ENCODE results near the gene LRRC38. TPM values are rescaled to one million over a fixed set of nuclear protein-coding genes. Genes with fewer than 3 reads are reported as not detected.

Gene LRRC38
- total RNA-seq, 1 donor from 2014 or later = not detected

DNA sequence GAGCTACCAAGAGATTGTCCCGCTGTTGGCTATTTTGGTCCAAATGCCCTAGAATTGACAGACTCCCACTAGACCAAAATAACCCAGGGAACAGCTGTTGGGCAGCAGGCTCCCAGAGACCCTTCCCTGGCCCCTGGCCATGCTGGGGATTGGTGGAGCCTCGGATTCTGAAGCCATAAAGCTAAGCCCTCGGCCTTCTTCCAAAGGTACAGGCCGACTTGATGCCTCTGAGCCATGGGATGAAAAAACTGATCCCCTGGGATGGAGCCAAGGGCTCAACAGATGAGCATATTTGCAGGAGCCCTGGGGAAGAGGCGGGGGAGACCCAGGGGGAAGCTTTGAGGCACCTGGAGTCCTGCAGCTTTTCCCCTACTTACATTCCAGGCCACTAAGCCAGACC lies 1.0 kb upstream of the LRRC38 start:
- H3K4me3 ChIP-seq (ENCODE audit: low read depth, low read length) = no peak overlapping the region
- peaks cover 11% of the 10 kb centered on the region for H3K27me3 ChIP-seq (ENCODE audit: control insufficient read depth, insufficient read depth, low read length)
- DNase-seq (ENCODE audit: low read depth) = no peak
- no peak for FAIRE-seq
- H3K36me3 ChIP-seq (ENCODE audit: control insufficient read depth, insufficient read depth, low read length) = no peaks in the 10 kb centered on the region
- TF ChIP-seq CTCF (IDR thresholded peaks at IDR 0.05; ENCODE audit: insufficient read depth, low read length, severe bottlenecking) = no peak

DNA sequence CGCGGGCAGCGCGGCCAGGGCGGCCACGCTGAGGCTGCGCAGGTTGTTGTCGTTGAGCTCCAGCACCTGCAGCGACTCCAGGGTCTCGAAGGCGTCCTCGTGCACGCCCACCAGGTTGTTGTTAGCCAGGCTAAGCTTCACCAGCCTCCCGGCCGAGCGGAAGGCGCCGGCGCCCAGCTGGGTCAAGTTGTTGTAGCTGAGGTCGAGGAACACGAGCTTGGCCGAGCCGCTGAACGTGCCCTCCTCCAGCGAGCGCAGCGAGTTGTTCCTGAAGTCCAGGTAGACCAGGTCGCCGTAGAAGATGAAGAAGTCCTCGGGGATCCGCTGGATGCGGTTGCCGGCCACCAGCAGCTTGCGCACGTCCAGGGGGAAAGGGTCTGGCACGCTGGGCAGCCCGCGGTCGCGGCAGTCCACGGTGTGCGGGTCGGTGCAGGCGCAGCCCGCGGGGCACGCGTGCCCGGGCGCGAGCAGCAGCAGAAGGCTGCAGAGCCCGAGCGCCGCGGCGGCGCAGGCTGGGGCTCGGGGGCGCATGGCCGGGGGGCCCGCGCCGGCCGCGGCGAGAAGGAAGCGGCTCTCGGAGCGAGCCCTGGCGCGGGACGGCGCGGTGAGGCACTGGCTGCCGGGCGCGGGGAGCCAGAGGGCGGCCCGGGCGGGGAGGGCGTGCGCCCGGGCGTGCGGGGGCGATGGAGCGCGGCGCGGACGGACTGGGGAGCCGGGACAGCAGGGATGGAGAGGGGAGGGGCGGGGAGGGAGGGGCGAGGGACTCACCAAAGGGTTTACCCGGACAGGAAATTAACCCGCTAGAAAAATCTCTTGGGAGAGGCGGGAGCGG lies 524 bp downstream of the LRRC38 start:
- H3K27me3 ChIP-seq (ENCODE audit: control insufficient read depth, insufficient read depth, low read length) = peaks cover 11% of the 10 kb centered on the region
- no peaks in the 10 kb centered on the region for H3K36me3 ChIP-seq (ENCODE audit: control insufficient read depth, insufficient read depth, low read length)
- DNase-seq (ENCODE audit: low read depth) (no peak), FAIRE-seq (no peak)
- no peak overlapping the region for H3K4me3 ChIP-seq (ENCODE audit: low read depth, low read length)
- TF ChIP-seq CTCF (IDR thresholded peaks at IDR 0.05; ENCODE audit: insufficient read depth, low read length, severe bottlenecking) = no peak

- DNase-seq (ENCODE audit: low read depth) = no peak
- TF ChIP-seq CTCF (IDR thresholded peaks at IDR 0.05; ENCODE audit: insufficient read depth, low read length, severe bottlenecking) = no peak
- FAIRE-seq = no peak
- peaks cover 11% of the 10 kb centered on the region for H3K27me3 ChIP-seq (ENCODE audit: control insufficient read depth, insufficient read depth, low read length)
- no peaks in the 10 kb centered on the region for H3K36me3 ChIP-seq (ENCODE audit: control insufficient read depth, insufficient read depth, low read length)
- no peak overlapping the region for H3K4me3 ChIP-seq (ENCODE audit: low read depth, low read length)
Measured at GRCh38 chr1:13512472-13512871, 1.3 kb downstream of the LRRC38 start.

GRCh38 chr1:13510499-13510898 lies 3.3 kb downstream of the LRRC38 start:
- Histone ChIP-seq H3K27me3 (ENCODE audit: control insufficient read depth, insufficient read depth, low read length) (peaks cover 11% of the 10 kb centered on the region), H3K4me3 (ENCODE audit: low read depth, low read length) (no peak overlapping the region), H3K36me3 (ENCODE audit: control insufficient read depth, insufficient read depth, low read length) (no peaks in the 10 kb centered on the region)
- no peak for TF ChIP-seq CTCF (IDR thresholded peaks at IDR 0.05; ENCODE audit: insufficient read depth, low read length, severe bottlenecking)
- FAIRE-seq (no peak), DNase-seq (ENCODE audit: low read depth) (no peak)

DNA sequence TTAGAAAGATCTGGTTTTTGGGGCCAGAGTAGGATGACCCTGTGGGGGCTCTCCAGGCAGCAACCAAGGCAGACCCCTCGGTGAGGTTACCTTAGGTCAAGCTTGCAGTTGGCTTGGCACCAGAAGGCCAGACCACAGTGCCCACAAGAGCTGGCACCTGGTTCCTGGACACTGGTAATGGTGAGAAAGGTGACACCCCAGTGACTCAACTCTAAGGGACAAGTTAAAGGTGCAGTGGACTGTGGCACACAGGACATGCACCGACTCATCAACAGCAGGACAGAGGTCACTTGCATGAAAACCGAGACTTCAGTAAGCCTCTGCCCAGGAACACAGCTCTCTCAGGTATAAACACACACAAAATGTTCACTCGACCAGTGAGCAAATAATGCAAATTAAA lies 6.7 kb downstream of the LRRC38 start:
- no peak for TF ChIP-seq CTCF (IDR thresholded peaks at IDR 0.05; ENCODE audit: insufficient read depth, low read length, severe bottlenecking)
- FAIRE-seq (no peak), DNase-seq (ENCODE audit: low read depth) (no peak)
- Histone ChIP-seq H3K4me3 (ENCODE audit: low read depth, low read length) (no peak overlapping the region), H3K36me3 (ENCODE audit: control insufficient read depth, insufficient read depth, low read length) (no peaks in the 10 kb centered on the region), H3K27me3 (ENCODE audit: control insufficient read depth, insufficient read depth, low read length) (peaks cover 2% of the 10 kb centered on the region)

- Histone ChIP-seq H3K4me3 (ENCODE audit: low read depth, low read length) (no peak overlapping the region), H3K36me3 (ENCODE audit: control insufficient read depth, insufficient read depth, low read length) (no peaks in the 10 kb centered on the region), H3K27me3 (ENCODE audit: control insufficient read depth, insufficient read depth, low read length) (no peaks in the 10 kb centered on the region)
- no peak for TF ChIP-seq CTCF (IDR thresholded peaks at IDR 0.05; ENCODE audit: insufficient read depth, low read length, severe bottlenecking)
- DNase-seq (ENCODE audit: low read depth) (no peak), FAIRE-seq (no peak)
Measured at GRCh38 chr1:13505020-13505419, 8.8 kb downstream of the LRRC38 start.

Measured in bronchial epithelial cell (primary cell).